AG04450 (cell line): ENCODE measurements around the gene DDX1. TPM values are rescaled to one million over a fixed set of nuclear protein-coding genes. Genes with fewer than 3 reads are reported as not detected.
"Not testable (repeated sequence)": the region's sequence is repeated elsewhere in the genome, so short reads cannot be mapped to it uniquely, and the experiment has no call there.

Experiments
- CTCF ChIA-PET: fragments of 300-600, 350-600 bp; formaldehyde crosslinking; extraction: SDS; loops from one replicate; lab custom pipeline; 2022; ENCODE audit warnings: antibody characterized with exemption, inconsistent platforms; lab: Charles Lee
- POLR2A ChIA-PET: fragments of 350-600 bp; formaldehyde crosslinking; extraction: SDS; loops from one replicate; lab custom pipeline; 2021; ENCODE audit warnings: antibody characterized with exemption, inconsistent platforms; lab: Yijun Ruan, JAX
- DNase-seq: peaks from one replicate; pipeline ENCODE4 v3.0.0-alpha.2; 2011; ENCODE audit warnings: low read depth, low spot score
- H3K27ac ChIP-seq: one replicate; pipeline ENCODE4 v1.5.1; 2012; ENCODE audit warnings: low read depth, low read length, control low read depth
- H3K27me3 ChIP-seq: one replicate; pipeline ENCODE4 v1.6.0; 2012; ENCODE audit warnings: low read length; ENCODE audit not compliant: control insufficient read depth, insufficient read depth
- H3K4me3 ChIP-seq: 2 replicates; pipeline ENCODE4 v1.5.1; 2011; ENCODE audit warnings: mild to moderate bottlenecking, low read depth, low read length, control low read depth
- H3K9me3 ChIP-seq: 2 replicates; pipeline ENCODE4 v1.5.1; 2012; ENCODE audit warnings: low read length; ENCODE audit not compliant: control insufficient read depth, insufficient read depth
- polyA plus RNA-seq: library from polyadenylated mRNA; depleted of rRNA; stranded (reverse); fragments of >200 nt; gene quantifications from 2 replicates; pipeline ENCODE4 v1.2.3, GENCODE V29; 2011; rRNA removed
- TF ChIP-seq, protein P1 (sequence below): IDR thresholded peaks from 2 replicates; pipeline ENCODE4 v1.5.1; 2011; ENCODE audit warnings: low read depth, low read length, control low read depth, inconsistent platforms

The DDX1 gene
- polyA plus RNA-seq, 1 experiment, result 171 TPM

DNA sequence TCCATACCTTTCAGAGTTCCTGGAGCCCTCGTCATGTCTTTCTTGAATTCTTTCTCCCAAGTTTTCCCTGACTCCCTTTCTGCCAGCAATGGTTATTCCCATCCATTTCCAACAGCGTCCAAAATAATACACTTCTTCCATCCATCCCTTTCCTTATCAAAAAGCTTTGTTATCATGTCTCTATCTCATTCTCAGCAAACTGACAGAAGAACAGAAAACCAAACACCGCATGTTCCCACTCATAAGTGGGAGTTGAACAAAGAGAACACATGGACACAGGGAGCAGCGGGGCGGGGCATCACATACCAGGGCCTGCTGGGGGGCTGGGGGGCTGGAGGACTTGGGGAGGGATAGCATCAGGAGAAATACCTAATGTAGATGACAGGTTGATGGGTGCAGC, 86.7 kb downstream of the DDX1 start:
- no peak for DNase-seq
- Histone ChIP-seq H3K27ac (no peak overlapping the region), H3K9me3 (no peaks in the 10 kb centered on the region; the same call in 1 of the 2 replicates), H3K27me3 (no peaks in the 10 kb centered on the region), H3K4me3 (no peak overlapping the region)
- ChIA-PET POLR2A (no interaction called here), CTCF (no interaction called here)
- TF ChIP-seq, protein P1, sequence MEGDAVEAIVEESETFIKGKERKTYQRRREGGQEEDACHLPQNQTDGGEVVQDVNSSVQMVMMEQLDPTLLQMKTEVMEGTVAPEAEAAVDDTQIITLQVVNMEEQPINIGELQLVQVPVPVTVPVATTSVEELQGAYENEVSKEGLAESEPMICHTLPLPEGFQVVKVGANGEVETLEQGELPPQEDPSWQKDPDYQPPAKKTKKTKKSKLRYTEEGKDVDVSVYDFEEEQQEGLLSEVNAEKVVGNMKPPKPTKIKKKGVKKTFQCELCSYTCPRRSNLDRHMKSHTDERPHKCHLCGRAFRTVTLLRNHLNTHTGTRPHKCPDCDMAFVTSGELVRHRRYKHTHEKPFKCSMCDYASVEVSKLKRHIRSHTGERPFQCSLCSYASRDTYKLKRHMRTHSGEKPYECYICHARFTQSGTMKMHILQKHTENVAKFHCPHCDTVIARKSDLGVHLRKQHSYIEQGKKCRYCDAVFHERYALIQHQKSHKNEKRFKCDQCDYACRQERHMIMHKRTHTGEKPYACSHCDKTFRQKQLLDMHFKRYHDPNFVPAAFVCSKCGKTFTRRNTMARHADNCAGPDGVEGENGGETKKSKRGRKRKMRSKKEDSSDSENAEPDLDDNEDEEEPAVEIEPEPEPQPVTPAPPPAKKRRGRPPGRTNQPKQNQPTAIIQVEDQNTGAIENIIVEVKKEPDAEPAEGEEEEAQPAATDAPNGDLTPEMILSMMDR, result no peak

DNA sequence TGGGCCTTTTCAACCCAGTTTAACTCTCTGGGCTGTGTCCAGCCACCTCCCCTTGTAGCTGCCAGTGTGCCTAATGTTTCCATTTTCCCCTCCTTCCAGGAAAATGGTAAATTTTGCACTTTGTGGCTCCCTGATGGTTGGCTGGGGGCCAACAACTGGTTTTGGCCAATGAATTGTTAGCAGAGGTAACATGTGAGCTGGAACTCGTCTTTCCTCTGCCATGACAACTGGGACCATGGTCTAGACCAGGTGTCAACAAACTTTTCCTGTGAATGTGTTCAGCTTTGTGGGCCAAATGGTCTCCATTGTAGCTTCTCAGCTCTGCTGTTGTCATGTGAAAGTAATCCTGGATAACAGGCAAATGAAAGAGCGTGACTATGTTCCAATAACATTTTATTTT, 87.2 kb downstream of the DDX1 start:
- POLR2A ChIA-PET, result no interaction called here
- CTCF ChIA-PET, result no interaction called here

DNA sequence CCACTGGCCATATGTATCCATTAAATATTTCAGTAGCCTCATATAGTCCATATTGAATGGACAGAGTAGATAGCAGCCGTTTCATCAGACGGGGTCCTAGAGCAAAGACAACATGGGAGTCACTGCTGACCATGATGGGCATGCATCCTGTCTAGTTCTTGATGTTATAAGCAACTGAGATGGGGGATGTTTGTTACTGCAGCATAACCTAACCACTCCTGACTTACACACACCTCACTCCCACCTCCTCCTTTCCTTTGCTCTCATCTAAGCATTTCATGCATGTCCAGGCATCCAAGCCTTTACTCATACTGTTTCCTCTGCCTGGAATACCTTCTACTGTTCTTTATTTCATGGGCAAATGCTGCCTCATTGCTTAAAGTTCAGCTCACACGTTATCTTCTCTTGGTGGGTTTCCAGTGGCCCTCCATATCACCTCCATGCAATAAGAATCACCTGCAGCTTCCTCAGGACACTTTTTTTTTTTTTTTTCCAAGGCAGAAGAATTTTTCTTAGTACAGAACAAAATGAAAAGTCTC, 87.8 kb downstream of the DDX1 start:
- POLR2A ChIA-PET, result no interaction called here
- TF ChIP-seq, protein P1, result no peak

More for the DNA sequence above, 87.2 kb downstream of the DDX1 start:
- Histone ChIP-seq H3K9me3 (no peaks in the 10 kb centered on the region; the same call in 1 of the 2 replicates), H3K27me3 (no peaks in the 10 kb centered on the region), H3K27ac (no peak overlapping the region), H3K4me3 (no peak overlapping the region)
- no peak for DNase-seq
- TF ChIP-seq, protein P1, result no peak

DNA sequence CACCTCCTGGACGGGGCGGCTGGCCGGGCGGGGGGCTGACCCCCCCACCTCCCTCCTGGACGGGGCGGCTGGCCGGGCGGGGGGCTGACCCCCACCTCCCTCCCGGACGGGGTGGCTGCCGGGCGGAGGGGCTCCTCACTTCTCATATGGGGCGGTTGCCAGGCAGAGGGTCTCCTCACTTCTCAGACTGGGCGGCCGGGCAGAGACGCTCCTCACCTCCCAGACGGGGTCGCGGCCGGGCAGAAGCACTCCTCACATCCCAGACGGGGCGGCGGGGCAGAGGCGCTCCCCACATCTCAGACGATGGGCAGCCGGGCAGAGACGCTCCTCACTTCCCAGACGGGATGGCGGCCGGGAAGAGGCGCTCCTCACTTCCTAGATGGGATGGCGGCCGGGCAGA, 88.5 kb downstream of the DDX1 start:
- H3K27me3 ChIP-seq, POLR2A ChIA-PET, H3K27ac ChIP-seq, H3K9me3 ChIP-seq, DNase-seq, H3K4me3 ChIP-seq: not testable (repeated sequence)
- CTCF ChIA-PET, result interaction anchor here (0.7 kb wide), 1 partner anchor 958 kb away, joined by 3 read pairs; no protein-coding TSS in a partner anchor

More for the DNA sequence above, 87.8 kb downstream of the DDX1 start:
- H3K9me3 ChIP-seq, result no peaks in the 10 kb centered on the region; the same call in 1 of the 2 replicates
- no peaks in the 10 kb centered on the region for H3K27me3 ChIP-seq
- H3K4me3 ChIP-seq, result no peak overlapping the region
- H3K27ac ChIP-seq, result no peak overlapping the region
- CTCF ChIA-PET, result interaction anchor here (0.7 kb wide), 1 partner anchor 959 kb away, joined by 3 read pairs; no protein-coding TSS in a partner anchor
- no peak for DNase-seq

Other genes with a start within 250 kb of the DDX1 start
- gene NBAS, start 30.5 kb upstream of the DDX1 start, polyA plus RNA-seq, result 45.0 and 53.8 TPM in 2 replicates